ENCODE measurements around the gene CBFA2T3.

CBFA2T3 gene

GRCh38 chr16:88938119-88938776 lies 38.8 kb downstream of the CBFA2T3 start:
- no peak overlapping the region for H3K4me3 ChIP-seq (ENCODE audit: control insufficient read depth, low read depth, low read length)
- DNase-seq (ENCODE audit: low read depth) = no peak
- no peak for TF ChIP-seq CTCF (IDR thresholded peaks at IDR 0.05; ENCODE audit: control insufficient read depth, insufficient read depth, low read depth, low read length, missing control alignments)

GRCh38 chr16:88937206-88937621 lies 39.8 kb downstream of the CBFA2T3 start:
- no peak for DNase-seq (ENCODE audit: low read depth)
- no peak for TF ChIP-seq CTCF (IDR thresholded peaks at IDR 0.05; ENCODE audit: control insufficient read depth, insufficient read depth, low read depth, low read length, missing control alignments)
- H3K4me3 ChIP-seq (ENCODE audit: control insufficient read depth, low read depth, low read length) = no peak overlapping the region

- TF ChIP-seq CTCF (IDR thresholded peaks at IDR 0.05; ENCODE audit: control insufficient read depth, insufficient read depth, low read depth, low read length, missing control alignments) = no peak
- H3K4me3 ChIP-seq (ENCODE audit: control insufficient read depth, low read depth, low read length) = no peak overlapping the region
- DNase-seq (ENCODE audit: low read depth) = no peak
These were observed 40.3 kb downstream of the CBFA2T3 start for GRCh38 chr16:88936556-88937205.

GRCh38 chr16:88936008-88936555 lies 40.9 kb downstream of the CBFA2T3 start:
- no peak overlapping the region for H3K4me3 ChIP-seq (ENCODE audit: control insufficient read depth, low read depth, low read length)
- TF ChIP-seq CTCF (IDR thresholded peaks at IDR 0.05; ENCODE audit: control insufficient read depth, insufficient read depth, low read depth, low read length, missing control alignments) = no peak
- DNase-seq (ENCODE audit: low read depth) = no peak

GRCh38 chr16:88934066-88934667 lies 42.8 kb downstream of the CBFA2T3 start:
- H3K4me3 ChIP-seq (ENCODE audit: control insufficient read depth, low read depth, low read length) = no peak overlapping the region
- TF ChIP-seq CTCF (IDR thresholded peaks at IDR 0.05; ENCODE audit: control insufficient read depth, insufficient read depth, low read depth, low read length, missing control alignments) = no peak
- DNase-seq (ENCODE audit: low read depth) = no peak

- no peak overlapping the region for H3K4me3 ChIP-seq (ENCODE audit: control insufficient read depth, low read depth, low read length)
- no peak for DNase-seq (ENCODE audit: low read depth)
- no peak for TF ChIP-seq CTCF (IDR thresholded peaks at IDR 0.05; ENCODE audit: control insufficient read depth, insufficient read depth, low read depth, low read length, missing control alignments)
These were observed 44.1 kb downstream of the CBFA2T3 start for GRCh38 chr16:88932929-88933328.
